GM12878 (cell line): ENCODE results near the gene SUPT3H. TPM values are rescaled to one million over a fixed set of nuclear protein-coding genes. Genes with fewer than 3 reads are reported as not detected.

Experiments used
- ATAC-seq: fragments of 200-7000 bp; cut with Tn5 transposase; 3 replicates; pipeline ENCODE4 v1.9.1; 2020; ENCODE audit warnings: mild to moderate bottlenecking, moderate library complexity
- BruUV-seq: library from RNA; stranded (reverse); fragments of 400-500 nt; replicated peaks from 2 replicates; lab custom pipeline; 2021; lab: Mats Ljungman, UMichigan
- CTCF ChIA-PET: fragments of 300-600 bp; sonication (Branson Sonifier 250); formaldehyde crosslinking; extraction: SDS; loops from one replicate; lab custom pipeline; 2021; ENCODE audit warnings: inconsistent platforms; lab: Yijun Ruan, JAX
- POLR2A ChIA-PET: fragments of 350-600 bp; formaldehyde crosslinking; extraction: SDS; loops from one replicate; lab custom pipeline; 2021; ENCODE audit warnings: inconsistent platforms; lab: Charles Lee
- RAD21 ChIA-PET: fragments of 300-600 bp; sonication (Branson Sonifier 250); formaldehyde crosslinking; loops from one replicate; lab custom pipeline; 2023; ENCODE audit warnings: antibody characterized with exemption; ENCODE audit not compliant: unreplicated experiment; lab: Charles Lee
- SMC1A ChIA-PET: fragments of 300-600 bp; sonication (Branson Sonifier 250); formaldehyde crosslinking; loops from one replicate; lab custom pipeline; 2023; ENCODE audit not compliant: unreplicated experiment, uncharacterized antibody; lab: Charles Lee
- DNase-seq: peaks from one replicate; pipeline ENCODE4 v3.0.0-alpha.2; 2011; ENCODE audit warnings: low read depth, low spot score
- FAIRE-seq: peaks from 3 replicates; lab custom pipeline; 2011; peaks lifted over from hg19 to GRCh38; lab: Jason Lieb, UNC
- H2AFZ ChIP-seq: 2 replicates; pipeline ENCODE4 v1.6.0; 2011; ENCODE audit warnings: low read depth, low read length, control low read depth; ENCODE audit not compliant: control insufficient read depth
- H3K27ac ChIP-seq: 2 replicates; pipeline ENCODE4 v1.5.1; 2011; ENCODE audit warnings: control low read depth; ENCODE audit not compliant: control insufficient read depth, insufficient read depth
- H3K27me3 ChIP-seq, 2 experiments: replicated peaks in 1 of 2; 2 replicates each; pipeline versions ENCODE4 v1.6.0 to v1.6.1; 2011; ENCODE audit warnings: low read length in 1 of 2; ENCODE audit not compliant: control insufficient read depth in 2 of 2, insufficient read depth in 2 of 2
- H3K36me3 ChIP-seq, 2 experiments: 2 replicates each; pipeline ENCODE4 v1.5.1; 2011; ENCODE audit warnings: low read length in 1 of 2; ENCODE audit not compliant: control insufficient read depth in 2 of 2, insufficient read depth in 2 of 2
- H3K4me1 ChIP-seq: 2 replicates; pipeline ENCODE4 v1.6.1; 2011; ENCODE audit warnings: mild to moderate bottlenecking, low read length, moderate library complexity, mixed read lengths; ENCODE audit not compliant: control insufficient read depth, insufficient read depth
- H3K4me2 ChIP-seq: 2 replicates; pipeline ENCODE4 v1.6.0; 2011; ENCODE audit warnings: control low read depth; ENCODE audit not compliant: control insufficient read depth, insufficient read depth
- H3K4me3 ChIP-seq: fragments of 200-600 bp; sonication (generic); 2 replicates; pipeline ENCODE4 v1.5.1; 2016
- H3K79me2 ChIP-seq: 2 replicates; pipeline ENCODE4 v1.6.0; 2011; ENCODE audit warnings: low read length; ENCODE audit not compliant: control insufficient read depth, insufficient read depth
- H3K9ac ChIP-seq: 2 replicates; pipeline ENCODE4 v1.8.0; 2011; ENCODE audit warnings: low read length, control low read depth, mixed read lengths; ENCODE audit not compliant: control insufficient read depth, insufficient read depth
- H3K9me3 ChIP-seq: replicated peaks from 3 replicates; pipeline ENCODE4 v1.5.1; 2011; ENCODE audit warnings: mild to moderate bottlenecking, low read length; ENCODE audit not compliant: control insufficient read depth, insufficient read depth
- H4K20me1 ChIP-seq: 2 replicates; pipeline ENCODE4 v1.6.0; 2011; ENCODE audit not compliant: control insufficient read depth, insufficient read depth
- BCL11A ChIP-seq: IDR thresholded peaks from 2 replicates; pipeline ENCODE4 v1.6.1; 2011; ENCODE audit warnings: low read depth, low read length
- BMI1 ChIP-seq: fragments of 450-650 bp; IDR thresholded peaks from 2 replicates; pipeline ENCODE4 v1.6.1; 2016; ENCODE audit warnings: mild to moderate bottlenecking, moderate library complexity, borderline replicate concordance
- ESRRA ChIP-seq: IDR thresholded peaks from 2 replicates; pipeline ENCODE4 v1.6.1; 2012; ENCODE audit warnings: mild to moderate bottlenecking, low read length, improper control_type of control experiment
- FOS ChIP-seq: IDR thresholded peaks from 3 replicates; pipeline ENCODE4 v1.6.1; 2011; ENCODE audit warnings: borderline replicate concordance; ENCODE audit not compliant: insufficient read length; ENCODE audit errors: extremely low read depth
- MEF2B ChIP-seq: fragments of 450-650 bp; IDR thresholded peaks from 2 replicates; pipeline ENCODE4 v1.6.1; 2018; ENCODE audit warnings: mild to moderate bottlenecking, moderate library complexity; ENCODE audit not compliant: partially characterized antibody, poor library complexity, severe bottlenecking
- MLLT1 ChIP-seq: fragments of 450-650 bp; IDR thresholded peaks from 2 replicates; pipeline ENCODE4 v1.6.1; 2016; ENCODE audit warnings: mild to moderate bottlenecking
- NFIC ChIP-seq: IDR thresholded peaks from 2 replicates; pipeline ENCODE4 v1.6.1; 2012; ENCODE audit warnings: low read depth, mild to moderate bottlenecking, inconsistent platforms, low read length, moderate library complexity
- NFYB ChIP-seq: IDR thresholded peaks from 2 replicates; pipeline ENCODE4 v1.6.1; 2011; ENCODE audit warnings: low read depth, mild to moderate bottlenecking, low read length, improper control_type of control experiment, moderate library complexity; ENCODE audit not compliant: insufficient read depth
- PBX3 ChIP-seq: IDR thresholded peaks from 2 replicates; pipeline ENCODE4 v1.6.1; 2011; ENCODE audit warnings: mild to moderate bottlenecking, low read depth, low read length, moderate library complexity; ENCODE audit not compliant: insufficient replicate concordance
- POLR2AphosphoS5 ChIP-seq: IDR thresholded peaks from 2 replicates; pipeline ENCODE4 v1.6.1; 2011; ENCODE audit warnings: mild to moderate bottlenecking, low read length, inconsistent platforms
- RUNX3 ChIP-seq: IDR thresholded peaks from 2 replicates; pipeline ENCODE4 v1.6.1; 2012; ENCODE audit warnings: low read length, inconsistent platforms
- TBL1XR1 ChIP-seq: IDR thresholded peaks from 2 replicates; pipeline ENCODE4 v1.6.1; 2012; ENCODE audit warnings: low read depth, low read length, improper control_type of control experiment
- TCF7 ChIP-seq: IDR thresholded peaks from 2 replicates; pipeline ENCODE4 v1.6.1; 2014; ENCODE audit warnings: antibody characterized with exemption, borderline replicate concordance
- ZNF24 ChIP-seq: fragments of 450-650 bp; IDR thresholded peaks from 2 replicates; pipeline ENCODE4 v1.6.1; 2017; ENCODE audit warnings: antibody characterized with exemption, mild to moderate bottlenecking
- ZNF622 ChIP-seq: fragments of 450-650 bp; IDR thresholded peaks from 2 replicates; pipeline ENCODE4 v1.6.1; 2017; ENCODE audit warnings: mild to moderate bottlenecking, inconsistent platforms
- WGBS: methylation state at CpG from one replicate; pipeline ENCODE4 v1.1.6; 2016; ENCODE audit warnings: low lambda C conversion rate; ENCODE audit not compliant: insufficient replicate concordance, insufficient coverage; ENCODE audit errors: missing lambda C conversion rate; 5-methylcytosine and 5-hydroxymethylcytosine counted together
- in situ Hi-C: fragments of 300-500 bp; cut with MboI; formaldehyde crosslinking; loops from 9 replicates; pipeline ENCODE4 v1.14.3; 2018; ENCODE audit warnings: mixed read lengths
- intact Hi-C: fragments of 100-400 bp; cut with micrococcal nuclease; formaldehyde crosslinking; loops from one replicate; pipeline ENCODE4 v1.14.2; 2022; ENCODE audit not compliant: unreplicated experiment
- polyA plus RNA-seq, 11 experiments: library from polyadenylated mRNA; depleted of rRNA in 4 of 11; unstranded in 6 of 11; stranded (reverse) in 5 of 11; fragments of >200 nt; fragmentation: Nextera tagmentation in 4 of 11; fragmentation: Illumina TruSeq in 1 of 11; extraction: Ambion mirVana in 4 of 11; extraction: Trizol in 1 of 11; gene quantifications; 1 replicate in 1 of 11; 2 replicates in 10 of 11; pipeline versions ENCODE4 v1.2.1 to v1.2.3, GENCODE V29; 2011 to 2016; ENCODE audit warnings: inconsistent platforms in 2 of 11, missing spikeins in 2 of 11, low read depth in 1 of 11
- total RNA-seq, 4 experiments: library from RNA; depleted of rRNA in 3 of 4; stranded (reverse); fragments of >200 nt in 3 of 4; fragmentation: Illumina TruSeq in 1 of 4; extraction: Trizol in 1 of 4; gene quantifications; 2 replicates each; pipeline versions ENCODE4 v1.2.1 to v1.2.3, GENCODE V29; 2013 to 2021
- TF ChIP-seq, protein P1 (sequence below): fragments of 450-650 bp; conservative IDR thresholded peaks from 2 replicates; pipeline ENCODE4 v1.6.1; 2017; ENCODE audit warnings: mild to moderate bottlenecking, moderate library complexity
- TF ChIP-seq, protein P2 (sequence below): IDR thresholded peaks from 2 replicates; pipeline ENCODE4 v1.6.1; 2012; ENCODE audit warnings: low read depth, low read length, improper control_type of control experiment
- TF ChIP-seq, protein P3 (sequence below): fragments of 450-650 bp; IDR thresholded peaks from 2 replicates; pipeline ENCODE4 v1.6.1; 2017; ENCODE audit warnings: low read depth, mild to moderate bottlenecking, moderate library complexity

SUPT3H gene
- total and polyA plus RNA-seq, 10 of the 15 experiments (the other 5 are each of a cell fraction or from before 2014, with no cell fraction given): 0.51 to 3.7 (median 2.0) TPM

DNA sequence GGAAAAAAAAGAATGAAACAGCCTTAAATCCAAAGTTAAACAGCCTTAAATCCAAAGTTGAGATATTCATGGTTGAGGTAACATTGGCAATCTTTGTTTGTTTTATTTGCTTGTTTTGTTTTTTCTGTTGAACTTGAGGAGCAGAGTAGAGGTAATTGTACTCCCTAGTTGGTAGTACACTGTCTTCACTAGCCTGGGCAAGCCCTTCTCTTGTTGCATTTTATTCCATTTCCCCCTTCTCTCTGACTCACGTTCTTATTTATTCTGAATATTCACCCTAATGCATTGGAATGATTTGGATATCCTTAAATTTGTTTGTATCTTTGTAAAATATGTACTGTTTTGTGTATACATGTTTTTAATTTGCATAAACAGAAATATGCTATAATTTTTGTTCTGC is 592.6 kb downstream of the SUPT3H start:
- no peak for FAIRE-seq
- no peaks in the 10 kb centered on the region for H3K36me3 ChIP-seq
- TF ChIP-seq PBX3: no peak
- TF ChIP-seq NFIC: no peak
- no peak for TF ChIP-seq POLR2AphosphoS5
- TF ChIP-seq, protein P1, sequence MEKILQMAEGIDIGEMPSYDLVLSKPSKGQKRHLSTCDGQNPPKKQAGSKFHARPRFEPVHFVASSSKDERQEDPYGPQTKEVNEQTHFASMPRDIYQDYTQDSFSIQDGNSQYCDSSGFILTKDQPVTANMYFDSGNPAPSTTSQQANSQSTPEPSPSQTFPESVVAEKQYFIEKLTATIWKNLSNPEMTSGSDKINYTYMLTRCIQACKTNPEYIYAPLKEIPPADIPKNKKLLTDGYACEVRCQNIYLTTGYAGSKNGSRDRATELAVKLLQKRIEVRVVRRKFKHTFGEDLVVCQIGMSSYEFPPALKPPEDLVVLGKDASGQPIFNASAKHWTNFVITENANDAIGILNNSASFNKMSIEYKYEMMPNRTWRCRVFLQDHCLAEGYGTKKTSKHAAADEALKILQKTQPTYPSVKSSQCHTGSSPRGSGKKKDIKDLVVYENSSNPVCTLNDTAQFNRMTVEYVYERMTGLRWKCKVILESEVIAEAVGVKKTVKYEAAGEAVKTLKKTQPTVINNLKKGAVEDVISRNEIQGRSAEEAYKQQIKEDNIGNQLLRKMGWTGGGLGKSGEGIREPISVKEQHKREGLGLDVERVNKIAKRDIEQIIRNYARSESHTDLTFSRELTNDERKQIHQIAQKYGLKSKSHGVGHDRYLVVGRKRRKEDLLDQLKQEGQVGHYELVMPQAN: no peak
- no peak for TF ChIP-seq BCL11A
- no peak for TF ChIP-seq FOS
- no peak for TF ChIP-seq MEF2B
- TF ChIP-seq ESRRA: no peak
- TF ChIP-seq, protein P2, sequence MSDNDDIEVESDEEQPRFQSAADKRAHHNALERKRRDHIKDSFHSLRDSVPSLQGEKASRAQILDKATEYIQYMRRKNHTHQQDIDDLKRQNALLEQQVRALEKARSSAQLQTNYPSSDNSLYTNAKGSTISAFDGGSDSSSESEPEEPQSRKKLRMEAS: no peak
- TF ChIP-seq, protein P3, sequence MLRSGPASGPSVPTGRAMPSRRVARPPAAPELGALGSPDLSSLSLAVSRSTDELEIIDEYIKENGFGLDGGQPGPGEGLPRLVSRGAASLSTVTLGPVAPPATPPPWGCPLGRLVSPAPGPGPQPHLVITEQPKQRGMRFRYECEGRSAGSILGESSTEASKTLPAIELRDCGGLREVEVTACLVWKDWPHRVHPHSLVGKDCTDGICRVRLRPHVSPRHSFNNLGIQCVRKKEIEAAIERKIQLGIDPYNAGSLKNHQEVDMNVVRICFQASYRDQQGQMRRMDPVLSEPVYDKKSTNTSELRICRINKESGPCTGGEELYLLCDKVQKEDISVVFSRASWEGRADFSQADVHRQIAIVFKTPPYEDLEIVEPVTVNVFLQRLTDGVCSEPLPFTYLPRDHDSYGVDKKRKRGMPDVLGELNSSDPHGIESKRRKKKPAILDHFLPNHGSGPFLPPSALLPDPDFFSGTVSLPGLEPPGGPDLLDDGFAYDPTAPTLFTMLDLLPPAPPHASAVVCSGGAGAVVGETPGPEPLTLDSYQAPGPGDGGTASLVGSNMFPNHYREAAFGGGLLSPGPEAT: no peak
- TF ChIP-seq RUNX3: no peak
- TF ChIP-seq TBL1XR1: no peak
- TF ChIP-seq ZNF24: no peak
- no peak for TF ChIP-seq NFYB
- TF ChIP-seq MLLT1: no peak
- no peak for TF ChIP-seq ZNF622
- TF ChIP-seq BMI1: no peak
- no peak for TF ChIP-seq TCF7
- TF ChIP-seq, all 136 proteins: peak for 0
- H4K20me1 ChIP-seq: no peaks in the 10 kb centered on the region
- H3K4me2 ChIP-seq: no peak overlapping the region
- H3K27me3 ChIP-seq: no peaks in the 10 kb centered on the region
- ChIA-PET SMC1A (no interaction called here), RAD21 (no interaction called here), POLR2A (no interaction called here), CTCF (interaction anchor here (1.1 kb wide), 1 partner anchor 49 kb away, joined by 3 read pairs; no protein-coding TSS in a partner anchor)
- 5% methylated on average over 1 of the region's 1 CpG for WGBS
- DNase-seq: no peak
- H3K27ac ChIP-seq: no peak overlapping the region
- H3K4me1 ChIP-seq: peaks cover 2% of the 10 kb centered on the region; the same call in 1 of the 2 replicates
- in situ Hi-C loops: no loop called here
- no peak for ATAC-seq
- H3K4me3 ChIP-seq: no peak overlapping the region
- H3K79me2 ChIP-seq: no peaks in the 10 kb centered on the region
- no peak overlapping the region for H3K9ac ChIP-seq
- intact Hi-C loops: no loop called here
- H3K9me3 ChIP-seq: peaks cover 6% of the 10 kb centered on the region; the same call in 2 of the 3 replicates
- no peak overlapping the region for H2AFZ ChIP-seq
- BruUV-seq: no TSS peak
